ENCODE results near the gene SIX6. TPM values are rescaled to one million over a fixed set of nuclear protein-coding genes. Genes with fewer than 3 reads are reported as not detected.
A peak's percentile ranks its signal among the peaks of the same experiment; 100 is the strongest.

Gene SIX6
- total and polyA plus RNA-seq, 11 donors: not detected

- no peak for DNase-seq
- intact Hi-C loops (cut with DNase I): no loop called here
- no peaks in the 10 kb centered on the region for H3K9me3 ChIP-seq
- whole genome bisulfite sequencing, 4 donors: 3 to 5% (median 3%) methylated on average over 17 of the region's 17 CpGs
- TF ChIP-seq CTCF (IDR thresholded peaks at IDR 0.05): no peak
- no peak for TF ChIP-seq POLR2A (IDR thresholded peaks at IDR 0.05)
- H3K4me1 ChIP-seq: peaks cover 0 to 38% (median 18%) of the 10 kb centered on the region in 12 donors
- H3K27ac ChIP-seq: no peak overlapping the region
- no peak overlapping the region for H3K4me3 ChIP-seq
- ATAC-seq: no peak
- peaks cover 49 to 100% (median 80%) of the 10 kb centered on the region in 9 donors for H3K27me3 ChIP-seq
- H3K36me3 ChIP-seq: no peaks in the 10 kb centered on the region
Measured at GRCh38 chr14:60506462-60506984, 2.4 kb upstream of the SIX6 start.

- H3K4me1 ChIP-seq: peaks cover 0 to 38% (median 18%) of the 10 kb centered on the region in 12 donors
- TF ChIP-seq POLR2A (IDR thresholded peaks at IDR 0.05): no peak
- intact Hi-C loops (cut with DNase I): no loop called here
- no peak overlapping the region for H3K4me3 ChIP-seq
- H3K36me3 ChIP-seq: no peaks in the 10 kb centered on the region
- DNase-seq (no peak), ATAC-seq (no peak)
- H3K27me3 ChIP-seq: peaks cover 56 to 100% (median 85%) of the 10 kb centered on the region in 9 donors
- no peaks in the 10 kb centered on the region for H3K9me3 ChIP-seq
- no peak overlapping the region for H3K27ac ChIP-seq
- 3 to 4% (median 3%) methylated on average over 44 to 48 of the region's 48 CpGs for WGBS, 4 donors
Measured at GRCh38 chr14:60506985-60507829, 1.7 kb upstream of the SIX6 start.

- 2 to 7% (median 4%) methylated on average over 5 of the region's 5 CpGs for WGBS, 4 donors
- Histone ChIP-seq H3K9me3 (no peaks in the 10 kb centered on the region), H3K36me3 (no peaks in the 10 kb centered on the region), H3K27me3 (peaks cover 66 to 100% (median 95%) of the 10 kb centered on the region in 9 donors), H3K4me1 (peaks cover 0 to 38% (median 18%) of the 10 kb centered on the region in 12 donors), H3K4me3 (no peak overlapping the region), H3K27ac (no peak overlapping the region)
- intact Hi-C loops (cut with DNase I): no loop called here
- no peak for TF ChIP-seq CTCF (IDR thresholded peaks at IDR 0.05)
- TF ChIP-seq POLR2A (IDR thresholded peaks at IDR 0.05): no peak
- no peak for ATAC-seq
- DNase-seq: no peak
Measured at GRCh38 chr14:60508363-60508706, 611 bp upstream of the SIX6 start.

- Histone ChIP-seq H3K27ac (no peak overlapping the region), H3K9me3 (no peaks in the 10 kb centered on the region), H3K36me3 (no peaks in the 10 kb centered on the region), H3K27me3 (peaks cover 74 to 100% (median 100%) of the 10 kb centered on the region in 9 donors), H3K4me1 (peaks cover 0 to 43% (median 21%) of the 10 kb centered on the region in 12 donors), H3K4me3 (peak overlapping the region in 3 of 12 donors; percentile 6 to 14 (median 12))
- WGBS, 4 donors: 3% methylated on average over 32 to 58 of the region's 58 CpGs
- ATAC-seq (no peak), DNase-seq (no peak)
- intact Hi-C loops (cut with DNase I): no loop called here
- no peak for TF ChIP-seq POLR2A (IDR thresholded peaks at IDR 0.05)
- no peak for TF ChIP-seq CTCF (IDR thresholded peaks at IDR 0.05)
Measured at GRCh38 chr14:60509438-60510253, 700 bp downstream of the SIX6 start.

Measured in heart left ventricle (tissue), 16 donors.